KOPT-K1 (cell line): Measurements from ENCODE around the gene LRRC10B.

ENCODE experiments used
- H3K27ac ChIP-seq: fragments of 200-600 bp; sonication (generic); 2 replicates; pipeline ENCODE4 v1.5.1; 2016; ENCODE audit warnings: antibody characterized with exemption, mild to moderate bottlenecking, low read depth, low read length; ENCODE audit not compliant: poor library complexity, severe bottlenecking
- H3K36me3 ChIP-seq: fragments of 200-600 bp; sonication (generic); 2 replicates; pipeline ENCODE4 v1.5.1; 2017; ENCODE audit warnings: antibody characterized with exemption, mild to moderate bottlenecking, low read length, moderate library complexity; ENCODE audit not compliant: insufficient read depth
- H3K9me3 ChIP-seq: fragments of 200-600 bp; sonication (generic); 2 replicates; pipeline ENCODE4 v1.5.1; 2017; ENCODE audit warnings: antibody characterized with exemption, low read length, mild to moderate bottlenecking; ENCODE audit not compliant: insufficient read depth, poor library complexity, severe bottlenecking

The LRRC10B gene

DNA sequence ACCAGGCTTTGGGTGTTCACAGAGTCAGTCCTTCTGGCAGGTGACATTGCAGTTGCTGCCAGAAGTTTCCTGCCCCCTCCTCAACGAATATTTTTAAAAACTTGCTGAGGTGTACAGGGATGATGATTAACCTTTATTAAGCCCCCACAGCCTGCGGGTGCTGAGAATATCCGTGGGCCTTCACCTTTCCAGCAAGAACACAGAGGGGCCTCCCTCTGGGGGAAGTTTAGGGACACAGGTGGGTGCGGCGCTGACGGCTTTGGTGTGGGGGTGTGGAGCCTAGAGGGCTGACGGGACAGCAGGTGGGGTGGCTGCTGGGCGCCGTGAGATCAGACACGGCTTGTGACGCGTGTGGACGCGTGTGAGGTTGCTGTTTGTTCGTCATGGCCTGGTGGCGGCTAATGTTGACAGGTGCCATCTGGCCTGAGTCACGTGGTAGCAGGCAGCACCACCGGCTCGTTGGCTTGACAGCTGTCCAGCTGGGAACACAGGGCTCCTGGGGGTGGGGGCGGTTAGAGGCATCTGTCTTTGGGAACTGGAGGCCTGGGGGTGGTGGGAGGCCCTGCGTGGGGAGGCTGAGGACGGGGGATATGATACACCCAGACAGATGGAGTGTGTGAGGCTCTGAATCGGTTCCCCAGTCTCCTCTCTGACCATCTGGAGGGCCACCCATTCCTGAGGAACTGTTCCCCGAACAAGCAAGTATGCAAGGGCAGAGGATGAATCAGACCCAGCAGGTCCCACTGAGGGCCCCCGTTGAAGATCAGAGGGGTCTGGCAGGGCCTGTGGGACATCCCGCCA, 12.5 kb upstream of the LRRC10B start:
- H3K36me3 ChIP-seq: no peaks in the 10 kb centered on the region
- H3K9me3 ChIP-seq: no peaks in the 10 kb centered on the region
- H3K27ac ChIP-seq: no peak overlapping the region

DNA sequence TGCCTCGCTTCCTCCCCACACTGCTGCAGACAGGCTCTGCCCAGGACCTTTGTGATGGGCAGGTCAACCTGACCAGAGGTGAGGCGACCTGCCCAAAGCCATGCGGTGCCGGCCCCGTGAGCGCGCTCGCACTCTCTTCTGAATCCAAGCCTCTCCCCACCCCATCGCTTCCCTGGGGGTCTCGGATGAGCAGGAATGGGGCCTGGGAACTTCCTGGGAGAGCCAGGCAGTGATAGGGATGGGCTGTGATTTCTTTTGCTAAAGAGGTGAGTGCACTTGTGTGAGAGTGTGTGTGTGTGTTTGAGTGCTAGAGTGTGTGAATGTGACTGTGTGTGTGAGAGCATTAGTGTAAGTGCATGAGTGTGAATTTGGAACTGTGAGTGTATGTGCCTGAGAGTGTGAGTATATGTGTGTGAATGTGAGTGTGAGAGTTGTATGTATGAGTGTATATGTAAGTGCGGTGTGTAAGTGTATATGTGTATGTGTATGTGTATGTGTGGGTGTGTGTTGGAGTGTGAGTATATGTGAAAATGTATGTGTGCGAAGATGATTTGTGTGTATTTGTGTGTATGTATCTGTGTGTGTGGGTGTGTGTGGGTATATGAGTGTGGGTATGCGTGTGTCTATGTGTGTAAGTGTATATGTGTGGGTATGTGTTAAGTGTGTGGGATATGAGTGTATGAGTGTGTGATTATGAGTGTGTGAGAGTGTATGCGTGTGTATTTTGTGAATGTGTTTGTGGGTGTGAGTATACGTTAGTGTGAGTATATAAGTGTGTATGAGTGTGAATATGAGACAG, 11.7 kb upstream of the LRRC10B start:
- H3K27ac ChIP-seq: no peak overlapping the region
- H3K9me3 ChIP-seq: no peaks in the 10 kb centered on the region
- H3K36me3 ChIP-seq: no peaks in the 10 kb centered on the region

DNA sequence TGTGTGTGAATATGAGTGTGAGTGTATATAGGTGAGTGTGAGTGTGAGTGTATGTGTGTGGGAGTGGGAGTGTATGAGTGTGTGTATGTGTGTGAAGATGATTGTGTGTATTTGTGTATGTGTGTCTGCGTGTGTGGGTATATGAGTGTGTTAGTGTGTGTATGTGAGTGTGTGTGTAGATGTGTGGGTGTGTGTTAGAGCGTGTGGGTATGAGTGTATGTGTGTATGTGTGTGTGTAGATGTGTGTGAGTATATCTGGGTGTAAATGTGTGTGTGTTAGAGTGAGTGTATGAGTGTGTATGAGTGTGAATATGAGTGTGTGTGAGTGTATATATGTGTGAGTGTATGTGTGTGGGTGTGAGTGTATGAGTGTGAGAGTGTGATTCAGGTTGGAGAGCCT, 11.1 kb upstream of the LRRC10B start:
- H3K27ac ChIP-seq: no peak overlapping the region
- H3K9me3 ChIP-seq: no peaks in the 10 kb centered on the region
- H3K36me3 ChIP-seq: no peaks in the 10 kb centered on the region

DNA sequence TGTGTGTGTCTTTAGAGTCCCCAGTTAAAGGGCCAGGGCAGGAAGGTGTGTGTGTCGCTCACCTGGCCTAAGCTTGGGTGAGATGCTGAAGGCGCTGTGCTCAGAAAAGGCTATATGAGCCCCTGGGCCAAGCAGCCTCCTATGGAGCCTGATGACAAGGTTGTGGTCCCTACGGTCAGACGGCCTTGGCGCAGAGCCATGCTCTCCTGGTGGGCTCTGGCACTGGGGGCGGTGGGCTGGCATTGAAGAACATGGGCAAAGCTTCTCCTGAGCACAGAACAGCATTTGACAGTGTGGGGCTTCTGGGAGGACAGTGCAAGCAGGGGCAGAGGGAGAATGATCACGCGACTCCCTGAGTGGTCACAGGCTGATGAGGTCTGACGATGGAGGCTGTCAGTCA, 10.7 kb upstream of the LRRC10B start:
- Histone ChIP-seq H3K36me3 (no peaks in the 10 kb centered on the region), H3K9me3 (no peaks in the 10 kb centered on the region), H3K27ac (no peak overlapping the region)

DNA sequence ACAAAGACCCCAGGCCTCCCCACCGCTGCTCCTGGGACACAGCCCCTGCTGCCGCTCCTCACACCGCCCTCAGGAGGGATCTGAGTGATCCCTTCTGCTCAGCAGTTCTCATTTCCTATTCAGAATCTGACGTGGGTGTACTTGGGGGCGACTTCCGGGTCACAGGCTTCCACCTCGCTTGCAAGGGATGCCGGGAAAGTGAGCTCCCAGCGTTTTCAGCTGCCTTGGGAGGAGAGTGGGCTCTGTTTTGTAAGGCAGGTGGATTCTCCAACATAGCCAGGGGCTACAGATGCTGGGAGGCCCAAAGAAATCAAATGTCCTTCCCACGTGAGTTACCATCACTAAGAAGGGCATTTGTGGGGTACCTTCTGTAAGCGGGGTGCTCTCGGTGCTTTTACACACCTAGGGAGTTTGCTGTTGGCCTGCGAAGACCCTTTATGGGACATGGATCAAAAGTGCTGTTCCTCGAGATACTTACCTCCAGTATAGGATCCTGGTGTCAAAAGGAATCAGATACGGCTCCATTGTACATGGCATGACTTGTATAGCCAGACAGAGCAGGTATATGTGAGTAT, 9.7 kb upstream of the LRRC10B start:
- no peaks in the 10 kb centered on the region for H3K9me3 ChIP-seq
- H3K27ac ChIP-seq: no peak overlapping the region
- H3K36me3 ChIP-seq: no peaks in the 10 kb centered on the region

DNA sequence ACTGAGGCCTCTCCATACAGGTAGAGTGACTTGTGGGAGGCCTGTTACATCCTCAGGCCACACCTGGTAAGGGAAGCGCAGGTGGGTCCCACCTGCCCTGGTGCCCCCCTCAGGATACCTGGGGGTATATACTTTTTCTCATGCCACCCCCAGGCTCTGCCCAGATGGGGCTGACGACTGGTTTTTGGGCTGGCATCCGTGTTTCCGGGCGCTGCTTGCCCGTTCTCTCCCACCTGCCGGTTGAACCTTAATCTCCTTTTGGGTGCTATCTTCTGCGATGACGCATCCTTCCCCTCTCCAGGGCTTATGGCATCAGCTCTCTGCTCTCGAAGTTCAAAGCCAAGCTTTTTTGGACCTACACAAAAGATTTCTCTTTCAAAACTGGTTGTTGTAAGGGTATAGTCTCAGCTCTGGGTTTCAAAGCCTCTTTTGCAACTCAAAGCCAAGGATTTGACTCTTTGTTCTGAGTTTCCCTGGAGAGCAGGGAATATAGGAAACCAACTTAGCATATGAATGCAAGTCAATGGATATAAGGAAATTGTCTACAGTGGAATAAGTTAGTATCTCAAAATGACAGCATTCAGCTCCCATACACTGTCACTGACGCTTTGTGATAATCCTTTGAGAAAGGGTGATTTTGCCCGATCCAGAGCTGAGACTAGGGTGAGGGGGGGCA, 8.6 kb upstream of the LRRC10B start:
- no peaks in the 10 kb centered on the region for H3K36me3 ChIP-seq

DNA sequence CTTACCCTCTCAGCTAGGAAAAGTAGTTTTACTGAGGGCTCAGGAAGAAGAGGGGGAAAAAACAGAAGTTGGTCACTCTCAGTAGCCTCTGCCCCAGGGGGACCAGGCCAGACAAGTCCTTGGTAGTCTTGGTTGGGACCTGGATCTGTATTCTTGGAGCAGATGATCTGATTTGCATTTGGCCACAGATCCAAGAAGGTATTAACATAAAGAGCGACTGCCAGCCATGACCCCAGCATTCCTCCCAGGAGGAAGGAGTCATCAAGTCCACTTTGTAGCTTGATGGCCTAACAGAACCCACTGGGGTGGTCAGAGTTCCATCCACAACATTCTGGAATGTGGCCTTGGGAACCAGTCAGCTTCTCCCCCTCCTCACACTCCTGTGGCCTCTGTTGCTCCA, 6.0 kb upstream of the LRRC10B start:
- H3K9me3 ChIP-seq: no peaks in the 10 kb centered on the region
- no peak overlapping the region for H3K27ac ChIP-seq
- no peaks in the 10 kb centered on the region for H3K36me3 ChIP-seq

More for the DNA sequence above, 8.6 kb upstream of the LRRC10B start:
- Histone ChIP-seq H3K27ac (no peak overlapping the region), H3K9me3 (no peaks in the 10 kb centered on the region)

DNA sequence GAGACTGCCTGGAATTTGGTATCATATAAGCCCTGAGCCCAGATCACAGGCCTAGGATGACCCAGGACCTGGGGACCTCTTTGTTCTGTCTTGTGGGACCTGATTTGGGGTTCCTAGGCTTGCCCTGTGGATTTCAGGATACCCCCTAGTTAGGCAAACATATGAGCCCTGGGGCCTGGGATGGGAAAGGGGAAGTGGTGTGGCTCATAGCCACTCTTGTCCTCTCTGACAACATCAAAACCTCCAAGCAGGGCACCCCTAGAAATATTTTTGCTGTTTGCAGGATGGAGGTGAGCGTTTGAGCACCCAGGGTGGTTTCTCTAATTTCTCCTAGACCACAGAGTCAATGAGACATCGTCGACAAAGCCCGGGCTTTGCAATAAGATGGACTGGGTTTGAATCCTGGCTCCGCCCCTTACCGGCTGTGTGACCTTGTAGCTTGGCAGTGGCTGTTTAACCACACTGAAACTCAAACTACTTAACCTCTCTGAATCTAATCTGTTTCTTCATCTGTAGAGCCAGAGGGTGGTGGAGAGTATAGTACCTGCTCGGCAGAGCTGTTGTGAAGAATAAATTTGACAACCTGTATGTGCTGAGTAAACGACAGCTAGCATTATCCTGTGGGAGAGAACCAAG, 5.3 kb upstream of the LRRC10B start:
- Histone ChIP-seq H3K27ac (no peak overlapping the region), H3K9me3 (no peaks in the 10 kb centered on the region), H3K36me3 (no peaks in the 10 kb centered on the region)

DNA sequence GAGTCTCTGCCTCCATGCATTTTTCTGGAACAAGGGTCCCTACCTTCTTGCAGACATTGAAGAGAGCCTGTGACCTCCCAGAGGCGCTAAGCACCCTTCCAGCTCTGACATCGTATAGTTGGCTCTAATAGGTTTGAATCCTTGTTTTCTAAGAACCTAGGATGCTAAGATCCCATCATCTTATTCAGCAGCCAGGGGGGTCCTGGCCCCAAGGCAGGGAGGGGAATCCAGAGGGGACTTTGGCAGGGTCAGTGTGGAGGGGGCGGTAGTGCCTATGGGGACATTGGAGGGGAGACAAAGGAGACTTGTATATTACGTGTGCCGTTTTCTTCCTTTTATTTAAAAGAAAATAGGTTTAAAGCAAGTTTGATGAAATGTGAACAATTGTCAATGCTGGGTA, 3.4 kb upstream of the LRRC10B start:
- Histone ChIP-seq H3K9me3 (no peaks in the 10 kb centered on the region), H3K27ac (no peak overlapping the region), H3K36me3 (no peaks in the 10 kb centered on the region)

DNA sequence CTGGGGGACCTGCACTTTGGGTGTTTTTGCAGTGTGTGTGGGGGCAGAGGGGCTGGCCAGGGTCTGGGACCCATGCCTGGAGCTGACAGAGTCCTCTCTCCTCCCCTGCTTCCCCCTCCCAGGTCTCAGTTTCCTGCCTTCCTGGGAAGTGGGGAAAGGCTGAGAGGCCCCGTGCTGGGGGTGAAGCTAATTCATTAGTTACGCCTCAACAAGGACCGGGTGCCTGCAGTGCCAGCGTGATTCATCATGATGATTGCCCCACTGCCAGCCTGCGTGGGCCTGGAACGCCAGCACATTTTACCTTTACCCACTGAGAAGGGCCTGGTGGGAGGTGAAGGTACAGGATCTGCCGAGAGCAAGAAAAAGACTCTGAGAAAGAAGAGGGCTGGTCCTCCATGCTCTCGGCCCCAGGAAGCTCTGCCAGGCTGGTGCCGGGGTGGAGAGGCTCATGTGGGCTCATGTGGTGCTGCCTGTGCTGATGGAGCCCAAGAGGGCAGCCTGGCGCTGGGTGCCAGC, 2.9 kb upstream of the LRRC10B start:
- no peaks in the 10 kb centered on the region for H3K9me3 ChIP-seq
- H3K27ac ChIP-seq: no peak overlapping the region
- H3K36me3 ChIP-seq: no peaks in the 10 kb centered on the region

DNA sequence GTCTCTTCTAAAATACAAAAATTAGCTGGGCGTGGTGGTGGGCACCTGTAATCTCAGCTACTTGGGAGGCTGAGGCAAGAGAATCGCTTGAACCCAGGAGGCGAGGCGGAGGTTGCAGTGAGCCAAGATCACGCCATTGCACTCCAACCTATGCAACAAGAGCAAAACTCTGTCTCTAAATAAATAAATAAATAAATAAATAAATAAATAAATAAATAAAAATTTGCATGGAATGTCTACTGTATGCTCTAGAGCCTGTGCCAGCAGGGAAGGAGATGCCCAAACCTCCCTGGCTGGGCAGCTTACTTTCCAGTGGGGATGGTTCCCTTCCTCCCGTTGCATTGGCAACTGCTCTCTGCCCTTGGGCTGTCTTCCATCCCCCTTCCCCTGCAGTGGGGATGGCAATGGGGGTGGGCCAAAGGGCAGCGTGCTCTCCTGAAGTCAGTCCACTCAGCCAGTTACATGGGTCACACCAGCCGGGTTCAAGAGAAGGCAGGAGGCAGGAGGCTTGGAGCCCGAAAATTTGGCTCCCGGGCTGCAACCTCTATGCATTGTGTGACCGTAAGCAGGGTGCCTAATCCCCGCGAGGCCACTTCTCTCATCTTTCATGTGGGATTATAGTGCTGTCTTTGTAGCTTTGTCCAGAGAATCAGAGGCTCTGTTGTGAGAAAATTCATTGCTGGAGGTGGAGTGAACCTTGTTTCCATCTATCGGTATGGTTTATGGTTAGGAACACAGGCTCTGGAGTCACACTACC, 1.4 kb upstream of the LRRC10B start:
- H3K36me3 ChIP-seq: no peaks in the 10 kb centered on the region
- H3K27ac ChIP-seq: no peak overlapping the region
- no peaks in the 10 kb centered on the region for H3K9me3 ChIP-seq

DNA sequence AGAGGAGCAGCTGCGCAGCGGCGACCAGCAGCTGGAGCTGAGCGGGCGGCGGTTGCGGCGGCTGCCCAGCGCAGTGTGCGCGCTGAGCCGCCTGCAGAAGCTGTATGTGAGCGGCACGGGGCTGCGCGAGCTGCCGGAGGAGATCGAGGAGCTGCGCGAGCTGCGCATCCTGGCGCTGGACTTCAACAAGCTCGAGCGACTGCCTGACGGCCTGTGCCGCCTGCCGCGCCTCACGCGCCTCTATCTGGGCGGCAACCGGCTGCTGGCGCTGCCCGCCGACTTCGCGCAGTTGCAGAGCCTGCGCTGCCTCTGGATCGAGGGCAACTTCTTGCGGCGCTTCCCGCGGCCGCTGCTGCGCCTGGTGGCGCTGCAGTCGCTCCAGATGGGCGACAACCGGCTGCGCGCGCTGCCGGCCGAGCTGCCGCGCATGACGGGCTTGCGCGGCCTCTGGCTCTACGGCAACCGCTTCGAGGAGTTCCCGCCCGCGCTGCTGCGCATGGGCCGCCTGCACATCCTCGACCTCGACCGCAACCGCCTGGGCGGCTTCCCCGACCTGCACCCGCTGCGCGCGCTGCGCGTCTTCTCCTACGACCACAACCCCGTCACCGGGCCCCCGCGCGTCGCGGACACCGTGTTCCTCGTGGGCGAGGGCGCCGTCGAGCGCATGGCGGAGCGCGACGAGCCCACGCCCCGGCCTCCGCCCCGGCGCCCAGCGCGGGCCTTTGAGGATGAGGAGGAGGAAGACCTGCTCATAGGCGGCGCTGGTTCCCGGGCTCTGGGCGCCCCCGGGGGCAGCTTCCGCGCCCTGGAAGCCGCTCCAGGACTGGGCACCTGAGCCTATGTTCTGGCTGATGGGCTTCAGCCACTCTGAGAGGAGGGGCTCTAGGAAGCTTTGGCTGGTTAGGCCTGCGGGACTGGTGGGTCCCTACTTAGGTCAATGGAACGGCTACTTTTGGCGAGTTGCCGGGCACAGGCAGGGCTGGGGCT, 787 bp downstream of the LRRC10B start:
- Histone ChIP-seq H3K9me3 (no peaks in the 10 kb centered on the region), H3K36me3 (no peaks in the 10 kb centered on the region), H3K27ac (no peak overlapping the region)
